Fibroblast of lung (primary cell): ENCODE results near the gene TTLL10.

ENCODE experiments used
- EZH2 ChIP-seq: IDR thresholded peaks from 2 replicates; pipeline ENCODE4 v1.5.1; 2012; ENCODE audit warnings: low read length, control low read depth, mild to moderate bottlenecking; ENCODE audit errors: missing control alignments
- TF ChIP-seq, protein P1 (sequence below), 2 donors: IDR thresholded peaks in 1 of 2; conservative IDR thresholded peaks in 1 of 2; 1 replicate in 1 of 2; 2 replicates in 1 of 2; pipeline ENCODE4 v1.5.1; 2011 to 2012; ENCODE audit warnings: low read length in 2 of 2, control low read depth in 1 of 2, inconsistent platforms in 1 of 2, low read depth in 1 of 2, mild to moderate bottlenecking in 1 of 2

DNA sequence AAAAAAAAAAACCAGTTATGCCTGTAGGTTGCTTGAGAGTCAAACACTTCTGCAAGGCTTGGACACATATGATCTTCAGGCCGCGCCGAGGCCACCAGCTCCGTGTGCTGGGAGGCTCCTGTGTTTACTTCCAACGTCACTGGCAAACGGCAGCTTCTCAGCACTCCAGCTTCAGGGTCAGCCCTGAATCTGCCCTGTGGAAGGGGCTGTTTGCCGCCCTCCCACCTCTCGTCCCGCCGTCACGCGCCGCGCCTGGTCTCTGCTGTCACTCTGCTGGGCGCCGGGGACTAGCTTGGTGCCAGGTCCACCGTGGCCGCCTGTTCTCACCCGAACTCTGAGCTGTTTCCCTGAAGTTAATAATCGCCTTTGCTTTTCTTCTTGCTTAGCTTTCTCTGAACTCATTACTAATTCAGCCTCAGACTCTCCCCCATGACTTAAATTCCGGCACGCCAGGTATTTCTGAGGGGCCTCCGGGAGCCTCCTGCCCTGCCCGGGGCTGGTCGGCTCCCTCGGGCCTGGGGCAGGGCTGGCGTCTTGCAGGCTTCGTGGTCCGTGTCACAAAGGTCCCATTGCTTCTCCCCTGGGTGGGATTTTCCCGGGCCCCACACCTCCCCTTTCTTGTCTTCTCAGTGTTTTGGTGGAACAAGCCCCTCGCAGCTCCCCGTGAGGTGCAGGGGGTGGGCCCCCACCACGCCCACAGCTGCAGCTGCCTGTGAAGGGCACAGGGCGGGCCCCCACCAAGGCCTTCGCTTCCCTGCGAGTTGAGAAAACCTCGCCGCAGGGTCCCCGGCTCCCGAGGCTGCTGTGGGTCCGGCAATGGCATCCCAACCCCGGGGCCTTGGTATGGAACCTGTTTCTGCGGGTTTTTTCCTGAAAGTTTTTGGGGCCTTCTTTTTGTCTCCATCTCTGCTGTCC lies 43.2 kb upstream of the TTLL10 start:
- TF ChIP-seq, protein P1, sequence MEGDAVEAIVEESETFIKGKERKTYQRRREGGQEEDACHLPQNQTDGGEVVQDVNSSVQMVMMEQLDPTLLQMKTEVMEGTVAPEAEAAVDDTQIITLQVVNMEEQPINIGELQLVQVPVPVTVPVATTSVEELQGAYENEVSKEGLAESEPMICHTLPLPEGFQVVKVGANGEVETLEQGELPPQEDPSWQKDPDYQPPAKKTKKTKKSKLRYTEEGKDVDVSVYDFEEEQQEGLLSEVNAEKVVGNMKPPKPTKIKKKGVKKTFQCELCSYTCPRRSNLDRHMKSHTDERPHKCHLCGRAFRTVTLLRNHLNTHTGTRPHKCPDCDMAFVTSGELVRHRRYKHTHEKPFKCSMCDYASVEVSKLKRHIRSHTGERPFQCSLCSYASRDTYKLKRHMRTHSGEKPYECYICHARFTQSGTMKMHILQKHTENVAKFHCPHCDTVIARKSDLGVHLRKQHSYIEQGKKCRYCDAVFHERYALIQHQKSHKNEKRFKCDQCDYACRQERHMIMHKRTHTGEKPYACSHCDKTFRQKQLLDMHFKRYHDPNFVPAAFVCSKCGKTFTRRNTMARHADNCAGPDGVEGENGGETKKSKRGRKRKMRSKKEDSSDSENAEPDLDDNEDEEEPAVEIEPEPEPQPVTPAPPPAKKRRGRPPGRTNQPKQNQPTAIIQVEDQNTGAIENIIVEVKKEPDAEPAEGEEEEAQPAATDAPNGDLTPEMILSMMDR (conservative IDR thresholded peaks at IDR 0.05 in 1 of 2, IDR thresholded peaks at IDR 0.05 in 1 of 2; ENCODE audit: low read depth in 1 of 2, low read length in 2 of 2), result no peak
- TF ChIP-seq EZH2, result no peak
